Renal cortex interstitium (tissue), 11 donors: ENCODE data around the gene CDH11. TPM values are rescaled to one million over a fixed set of nuclear protein-coding genes. Genes with fewer than 3 reads are reported as not detected.

Experiments used
- DNase-seq, 11 donors: peaks; one replicate each; pipeline ENCODE4 v3.0.0-alpha.2; 2013; ENCODE audit warnings: low read depth in 9 of 11, low spot score in 4 of 11; ENCODE audit errors: extremely low read depth in 1 of 11
- polyA plus RNA-seq, 3 donors: library from polyadenylated mRNA; unstranded; fragments of 120-200 nt; gene quantifications; one replicate each; pipeline ENCODE4 v1.2.1, GENCODE V29; 2013; ENCODE audit not compliant: insufficient read length in 3 of 3

The CDH11 gene
- polyA plus RNA-seq, 3 donors: 150 to 221 (median 177) TPM

- no peak for DNase-seq
These were observed 153.3 kb downstream of the CDH11 start for GRCh38 chr16:64968539-64968938.

DNA sequence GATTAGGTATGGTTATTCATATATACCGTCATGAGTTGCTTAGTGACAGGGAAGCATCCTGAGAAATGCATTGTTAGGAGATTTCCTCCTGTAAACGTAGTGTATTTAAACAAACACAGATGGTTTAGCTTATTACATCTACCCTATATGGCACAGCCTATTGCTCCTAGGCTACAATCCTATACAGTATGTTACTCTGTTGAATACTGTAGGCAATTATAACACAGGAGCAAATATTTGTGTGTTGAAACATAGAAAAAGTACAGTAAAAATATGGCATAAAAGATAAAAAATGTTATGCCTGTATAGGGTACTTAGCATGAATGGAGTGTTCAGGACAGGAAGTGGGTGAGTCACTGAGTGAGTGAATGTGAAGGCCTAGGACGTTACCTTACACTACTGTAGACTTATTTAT is 157.7 kb downstream of the CDH11 start:
- no peak for DNase-seq

GRCh38 chr16:64962786-64963185 is 159.1 kb downstream of the CDH11 start:
- DNase-seq: no peak

DNA sequence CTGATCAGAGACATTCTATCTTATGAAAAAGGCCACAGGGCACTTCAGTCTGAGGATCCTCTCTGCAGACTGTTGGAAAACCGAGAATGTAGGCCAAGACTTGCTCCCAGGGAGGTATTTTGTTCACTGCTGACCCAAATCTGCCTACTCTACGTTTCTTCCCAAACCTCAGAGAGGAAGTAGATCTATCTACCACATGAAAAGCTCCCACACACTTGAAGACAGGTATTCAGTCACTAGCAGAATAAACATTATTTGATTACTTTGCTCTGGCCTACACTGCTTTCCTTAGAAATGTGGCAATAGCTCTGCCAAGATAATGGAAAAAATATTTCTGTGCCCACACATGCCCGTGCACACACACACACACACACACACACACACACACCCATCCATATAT is 164.6 kb downstream of the CDH11 start:
- no peak for DNase-seq

- no peak for DNase-seq
These were observed 169.7 kb downstream of the CDH11 start for GRCh38 chr16:64952177-64952576.

GRCh38 chr16:64951193-64951592 is 170.7 kb downstream of the CDH11 start:
- no peak for DNase-seq

GRCh38 chr16:64950731-64951130 is 171.1 kb downstream of the CDH11 start:
- DNase-seq: no peak

DNA sequence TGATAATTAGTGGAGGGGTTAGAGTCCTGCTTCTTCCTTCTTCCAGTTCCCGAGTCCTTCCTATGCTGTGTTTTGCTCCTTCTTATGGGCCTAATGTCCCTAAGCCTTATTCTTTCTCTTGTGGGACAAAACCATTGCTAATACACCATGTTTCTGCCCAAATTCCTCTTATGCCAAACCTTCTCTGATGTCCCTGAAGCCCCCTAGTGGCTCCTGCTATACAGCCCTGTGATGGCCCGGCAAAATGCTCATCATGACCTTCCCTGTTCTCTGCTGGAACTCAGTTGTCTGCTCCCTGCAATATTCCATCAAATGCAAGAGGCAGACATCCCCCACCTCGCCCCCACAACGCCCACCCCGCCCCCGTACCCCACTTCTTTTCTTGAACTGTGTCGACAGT is 171.6 kb downstream of the CDH11 start:
- no peak for DNase-seq

GRCh38 chr16:64948056-64948455 is 173.8 kb downstream of the CDH11 start:
- DNase-seq: no peak

DNA sequence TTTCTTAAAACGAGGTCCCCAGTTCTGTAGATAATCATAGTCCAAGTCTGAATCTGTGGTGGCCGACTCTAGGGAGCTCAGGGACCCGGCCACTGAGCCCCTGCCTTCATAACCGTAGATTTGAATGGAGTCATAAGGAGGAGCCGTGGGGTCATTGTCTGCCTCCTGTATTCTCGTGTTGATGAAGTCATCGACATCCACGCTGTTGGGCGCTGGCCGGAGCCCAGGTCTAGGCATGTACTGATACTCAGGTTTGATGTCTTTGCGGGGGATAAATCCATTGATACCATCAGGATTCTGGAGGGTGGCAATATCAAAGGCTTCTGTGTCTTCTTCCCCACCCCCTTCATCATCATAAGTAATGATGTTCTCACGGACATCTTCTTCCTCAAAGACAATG is 174.2 kb downstream of the CDH11 start:
- no peak for DNase-seq

- DNase-seq: no peak
These were observed 188.0 kb downstream of the CDH11 start for GRCh38 chr16:64933885-64934284.

DNA sequence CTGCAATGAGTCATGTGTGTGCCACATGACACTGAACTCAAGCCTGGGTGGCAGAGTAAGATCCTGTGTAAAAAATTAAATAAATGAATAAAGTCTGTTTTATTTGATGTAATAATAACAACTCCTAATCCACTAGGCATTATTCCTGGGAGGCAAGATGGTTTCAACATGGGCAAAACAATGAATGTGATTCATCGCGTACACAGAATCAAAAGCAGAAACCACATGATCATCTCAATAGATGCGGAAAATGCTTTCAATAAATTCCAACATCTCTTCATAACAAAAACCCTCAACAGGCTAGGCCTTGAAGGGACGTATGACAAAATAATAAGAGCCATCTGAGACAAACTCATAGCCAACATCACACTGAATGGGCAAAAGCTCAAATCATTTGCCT is 195.4 kb downstream of the CDH11 start:
- no peak for DNase-seq

DNA sequence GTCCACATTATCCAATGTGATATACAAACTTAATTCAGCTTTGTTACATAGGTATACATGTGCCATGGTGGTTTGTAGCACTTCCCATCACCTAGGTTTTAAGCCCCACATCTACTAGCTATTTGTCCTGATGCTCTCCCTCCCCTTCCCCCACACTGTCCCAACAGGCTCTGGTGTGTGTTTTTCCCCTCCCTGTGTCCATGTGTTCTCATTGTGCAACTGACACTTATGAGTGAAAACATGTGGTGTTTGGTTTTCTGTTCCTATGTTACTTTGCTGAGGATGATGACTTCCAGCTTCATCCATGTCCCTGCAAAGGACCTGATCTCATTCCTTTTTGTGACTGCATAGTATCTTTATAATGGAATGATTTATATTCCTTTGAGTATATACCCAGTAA is 196.7 kb downstream of the CDH11 start:
- no peak for DNase-seq

- DNase-seq: no peak
These were observed 197.8 kb downstream of the CDH11 start for GRCh38 chr16:64924086-64924485.

DNA sequence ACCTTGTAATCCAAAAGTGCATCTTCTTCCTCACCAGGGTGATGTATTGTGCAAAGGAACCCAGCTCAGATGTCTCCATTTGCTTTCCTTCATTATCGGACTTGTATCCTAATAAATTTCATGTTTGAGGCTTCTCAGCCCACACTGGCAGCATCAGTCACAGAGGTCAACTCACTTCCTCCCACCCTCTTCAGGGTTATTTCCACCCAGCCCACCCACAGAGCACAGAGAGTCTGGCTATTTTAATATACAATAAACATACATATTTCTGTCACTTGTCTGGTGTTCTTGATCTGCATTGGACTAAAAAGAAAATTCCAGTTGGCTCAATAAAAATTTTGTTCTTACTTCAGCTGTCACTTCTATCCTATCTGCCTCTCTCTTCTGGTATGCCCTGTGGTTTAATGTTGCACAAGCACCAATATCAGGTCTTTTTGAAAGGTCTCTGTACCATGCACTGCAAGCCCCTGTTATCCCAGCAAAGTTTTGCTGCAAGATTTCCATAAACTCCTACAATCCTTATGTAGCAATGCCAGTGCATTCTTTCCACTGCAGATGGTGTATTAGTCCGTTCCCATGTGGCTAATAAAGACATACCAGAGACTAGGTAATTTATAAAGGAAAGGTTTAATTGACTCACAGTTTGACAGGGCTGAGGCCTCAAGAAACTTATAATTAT is 201.8 kb downstream of the CDH11 start:
- no peak for DNase-seq

DNA sequence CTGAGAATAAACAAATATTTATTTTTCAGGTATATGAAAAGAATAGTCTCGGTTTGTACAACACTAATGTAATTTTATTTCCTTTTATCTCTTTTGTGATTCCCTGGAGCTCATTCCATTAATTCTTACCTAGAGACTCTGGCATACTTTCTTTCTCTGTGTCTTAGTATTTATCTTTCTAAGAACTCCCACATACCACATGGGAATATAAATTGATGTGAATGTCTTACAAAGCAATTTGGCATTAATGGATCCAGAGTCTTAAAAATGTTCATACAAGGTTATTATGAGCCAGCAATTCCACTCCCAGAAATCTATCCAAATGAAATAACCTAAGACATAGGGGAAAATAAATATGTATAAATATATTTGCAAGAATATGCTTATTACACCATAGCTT is 202.7 kb downstream of the CDH11 start:
- no peak for DNase-seq

DNA sequence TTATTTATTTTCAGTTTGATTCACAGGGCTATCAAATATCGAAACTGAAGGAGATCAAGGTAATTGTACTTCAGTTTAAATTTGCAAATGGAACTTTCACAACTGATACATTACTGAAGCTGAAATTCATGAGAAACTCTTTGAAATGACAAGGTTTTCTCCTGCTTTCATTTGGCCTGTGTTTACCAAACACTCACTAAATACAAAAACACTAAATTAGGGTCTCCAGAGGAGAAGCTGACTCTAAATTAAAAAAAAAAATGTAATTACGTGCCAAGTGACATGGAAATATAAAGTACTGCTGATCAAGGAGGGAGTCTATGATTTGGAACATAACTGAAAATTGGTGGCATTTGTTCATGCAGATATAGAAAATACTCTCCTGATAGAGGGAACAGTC is 205.8 kb downstream of the CDH11 start:
- no peak for DNase-seq

- no peak for DNase-seq
These were observed 211.5 kb downstream of the CDH11 start for GRCh38 chr16:64910356-64910755.

DNA sequence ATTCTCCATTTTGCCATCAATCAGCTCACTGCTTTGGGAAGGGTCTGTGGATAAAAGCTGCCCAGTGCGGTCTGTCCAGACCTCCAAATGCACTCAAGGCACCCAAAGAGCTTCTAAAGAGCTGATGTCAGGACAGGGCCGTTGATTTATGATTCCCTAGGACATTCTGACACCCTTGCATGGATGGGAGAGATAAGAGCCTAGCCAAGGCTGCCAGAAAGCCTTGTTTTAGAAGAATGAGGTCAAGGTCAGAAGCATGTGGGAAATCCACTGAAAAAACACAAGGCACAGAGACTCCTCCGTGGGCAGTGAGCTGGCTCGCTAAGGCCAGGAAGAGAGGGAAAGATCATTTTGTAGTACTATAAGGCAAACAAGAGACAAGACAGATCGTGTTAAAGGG is 214.0 kb downstream of the CDH11 start:
- DNase-seq: no peak

DNA sequence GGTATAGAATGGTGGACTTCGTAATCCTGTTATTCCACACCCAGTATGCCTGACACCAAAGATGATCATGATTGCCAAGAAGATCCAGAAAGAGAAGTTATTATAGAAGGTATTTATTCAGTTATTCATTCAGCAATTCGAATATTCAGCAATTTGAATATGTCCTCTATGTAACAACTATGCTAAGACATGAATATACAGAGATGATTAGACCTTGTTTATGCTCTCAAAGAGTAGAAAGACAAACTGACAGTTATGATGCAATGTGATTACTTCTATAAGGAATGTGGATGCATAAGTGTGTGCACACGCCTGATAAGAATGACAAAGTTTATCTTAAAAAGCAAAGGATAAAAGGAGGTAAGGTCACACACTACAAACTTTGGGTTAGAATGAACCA is 218.1 kb downstream of the CDH11 start:
- no peak for DNase-seq

- DNase-seq: no peak
These were observed 221.3 kb downstream of the CDH11 start for GRCh38 chr16:64900517-64900916.

DNA sequence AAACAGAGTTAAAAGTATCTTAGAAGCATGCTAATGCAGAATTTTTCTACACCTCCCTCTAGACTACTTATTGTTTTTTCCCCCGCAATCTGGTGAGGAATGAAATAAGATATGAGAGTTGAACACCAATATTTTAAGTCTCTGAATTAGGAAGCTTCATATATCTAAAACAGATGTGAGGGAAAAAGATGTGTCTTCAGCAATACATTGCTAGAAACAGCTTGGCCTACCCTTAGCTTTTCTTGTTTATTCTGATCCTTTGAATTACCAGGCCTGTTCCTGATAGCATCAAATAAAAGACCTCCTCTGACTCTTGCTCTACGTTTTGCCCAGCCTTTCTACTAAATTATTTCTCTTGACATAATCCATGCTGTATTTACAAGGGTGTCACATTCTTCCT is 221.8 kb downstream of the CDH11 start:
- no peak for DNase-seq
